Ovary (tissue), 9 donors: ENCODE measurements around the gene CNN3. TPM values are rescaled to one million over a fixed set of nuclear protein-coding genes. Genes with fewer than 3 reads are reported as not detected.

ENCODE experiments used
- DNase-seq, 5 donors: peaks; one replicate each; pipeline ENCODE4 v3.0.0-alpha.2; 2019 to 2020
- H3K27ac ChIP-seq, 2 donors: fragments of 200-600 bp; one replicate each; pipeline versions ENCODE4 v1.5.1 to v1.8.0; 2019 to 2022
- H3K27me3 ChIP-seq: fragments of 200-600 bp; one replicate; pipeline ENCODE4 v1.8.0; 2022
- H3K36me3 ChIP-seq: fragments of 200-600 bp; sonication (generic); one replicate; pipeline ENCODE4 v1.5.1; 2019
- H3K4me1 ChIP-seq: one replicate; pipeline ENCODE4 v1.8.1; 2013; ENCODE audit warnings: mild to moderate bottlenecking, moderate library complexity; ENCODE audit not compliant: insufficient read depth
- H3K4me3 ChIP-seq: fragments of 200-600 bp; sonication (generic); one replicate; pipeline ENCODE4 v1.5.1; 2017
- H3K9me3 ChIP-seq, 2 donors: fragments of 200-600 bp in 1 of 2; sonication (generic) in 1 of 2; one replicate each; pipeline versions ENCODE4 v1.5.1 to v1.8.1; 2013 to 2019; ENCODE audit warnings: mild to moderate bottlenecking in 1 of 2, moderate library complexity in 1 of 2
- EP300 ChIP-seq: sonication (generic); formaldehyde crosslinking; IDR thresholded peaks from one replicate; pipeline ENCODE4 v1.6.1; 2017; ENCODE audit warnings: antibody characterized with exemption
- POLR2A ChIP-seq: fragments of 450-650 bp; IDR thresholded peaks from one replicate; pipeline ENCODE4 v1.6.1; 2017; ENCODE audit warnings: antibody characterized with exemption, mild to moderate bottlenecking, moderate library complexity
- WGBS, 3 donors: extraction: QIAGEN DNeasy Blood & Tissue Kit in 1 of 3; methylation state at CpG; one replicate each; pipeline versions ENCODE4 v1.1.5 to v1.1.7; 2013 to 2017; 5-methylcytosine and 5-hydroxymethylcytosine counted together
- intact Hi-C, 4 donors: fragments of 100-400 bp; cut with DNase I; formaldehyde crosslinking; loops; one replicate each; pipeline versions ENCODE4 v1.11.0 to v1.15.1; 2022 to 2023
- polyA plus RNA-seq, 2 donors: library from polyadenylated mRNA; stranded (reverse); fragments of 200-250 nt in 1 of 2; fragments of 350-450 nt in 1 of 2; fragmentation: Illumina TruSeq in 1 of 2; extraction: RNeasy Lipid Tissue Mini Kit (QIAGEN cat#74804) in 1 of 2; gene quantifications; one replicate each; pipeline ENCODE4 v1.2.3, GENCODE V29; 2013 to 2014
- total RNA-seq, 7 donors: library from RNA; depleted of rRNA in 2 of 7; stranded (reverse); fragments of >200 nt in 2 of 7; fragmentation: NEBNext Ultra II Directional in 3 of 7; extraction: Animal tissue kit (Norgen Biotek cat#: 25700) in 3 of 7; gene quantifications; one replicate each; pipeline versions ENCODE4 v1.1.0 to v1.2.4, GENCODE V29; 2016 to 2023
- TF ChIP-seq, protein P1 (sequence below), 3 donors: fragments of 450-650 bp in 2 of 3; fragments of 200-600 bp in 1 of 3; IDR thresholded peaks; one replicate each; pipeline versions ENCODE4 v1.5.1 to v1.8.0; 2016 to 2022; ENCODE audit warnings: antibody characterized with exemption in 3 of 3, mild to moderate bottlenecking in 1 of 3
- donor health status: DM: no; HTN: no; CAD: no; lungs with moderate emphysema.
- donor health status: DM: no; HTN: no; CAD: no.
- donor health status: Bipolar disorder and iron deficiency.
- donor health status: DM: yes; HTN: yes; CAD: no.
- donor health status: DM: no; HTN: no; CAD: no.
- donor health status: DM: yes; HTN: yes; CAD: no.

Gene CNN3
- total and polyA plus RNA-seq, 9 donors: 145 to 374 (median 272) TPM

DNA sequence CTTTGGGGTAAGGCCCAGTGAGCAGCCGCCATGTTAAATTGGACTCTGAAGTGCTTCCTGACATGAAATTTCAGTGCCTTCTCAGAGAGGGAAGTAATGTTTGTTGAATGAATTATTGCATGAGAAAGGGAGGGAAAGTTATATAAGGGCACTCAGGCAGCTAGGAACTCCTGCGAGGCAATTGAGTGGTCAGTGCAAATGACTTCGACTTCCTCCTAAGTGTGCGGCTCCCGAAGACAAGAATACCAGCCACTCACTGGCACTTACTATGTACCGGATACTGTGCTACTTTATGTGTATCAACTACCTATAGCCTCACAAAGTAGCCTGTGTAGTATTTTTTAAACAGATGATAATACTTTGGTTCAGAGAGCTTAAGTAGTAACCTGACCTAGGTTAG lies 52.5 kb downstream of the CNN3 start:
- TF ChIP-seq POLR2A (no peak), EP300 (no peak)
- TF ChIP-seq, protein P1, sequence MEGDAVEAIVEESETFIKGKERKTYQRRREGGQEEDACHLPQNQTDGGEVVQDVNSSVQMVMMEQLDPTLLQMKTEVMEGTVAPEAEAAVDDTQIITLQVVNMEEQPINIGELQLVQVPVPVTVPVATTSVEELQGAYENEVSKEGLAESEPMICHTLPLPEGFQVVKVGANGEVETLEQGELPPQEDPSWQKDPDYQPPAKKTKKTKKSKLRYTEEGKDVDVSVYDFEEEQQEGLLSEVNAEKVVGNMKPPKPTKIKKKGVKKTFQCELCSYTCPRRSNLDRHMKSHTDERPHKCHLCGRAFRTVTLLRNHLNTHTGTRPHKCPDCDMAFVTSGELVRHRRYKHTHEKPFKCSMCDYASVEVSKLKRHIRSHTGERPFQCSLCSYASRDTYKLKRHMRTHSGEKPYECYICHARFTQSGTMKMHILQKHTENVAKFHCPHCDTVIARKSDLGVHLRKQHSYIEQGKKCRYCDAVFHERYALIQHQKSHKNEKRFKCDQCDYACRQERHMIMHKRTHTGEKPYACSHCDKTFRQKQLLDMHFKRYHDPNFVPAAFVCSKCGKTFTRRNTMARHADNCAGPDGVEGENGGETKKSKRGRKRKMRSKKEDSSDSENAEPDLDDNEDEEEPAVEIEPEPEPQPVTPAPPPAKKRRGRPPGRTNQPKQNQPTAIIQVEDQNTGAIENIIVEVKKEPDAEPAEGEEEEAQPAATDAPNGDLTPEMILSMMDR (IDR thresholded peaks at IDR 0.05): no peak
- H3K4me3 ChIP-seq: no peak overlapping the region
- intact Hi-C loops: no loop called here
- H3K27ac ChIP-seq: no peak overlapping the region
- H3K4me1 ChIP-seq: no peaks in the 10 kb centered on the region
- H3K27me3 ChIP-seq: no peaks in the 10 kb centered on the region
- no peak for DNase-seq
- no peaks in the 10 kb centered on the region for H3K36me3 ChIP-seq
- H3K9me3 ChIP-seq: no peaks in the 10 kb centered on the region
- 96 to 98% (median 97%) methylated on average over 6 of the region's 6 CpGs for WGBS, 3 donors

DNA sequence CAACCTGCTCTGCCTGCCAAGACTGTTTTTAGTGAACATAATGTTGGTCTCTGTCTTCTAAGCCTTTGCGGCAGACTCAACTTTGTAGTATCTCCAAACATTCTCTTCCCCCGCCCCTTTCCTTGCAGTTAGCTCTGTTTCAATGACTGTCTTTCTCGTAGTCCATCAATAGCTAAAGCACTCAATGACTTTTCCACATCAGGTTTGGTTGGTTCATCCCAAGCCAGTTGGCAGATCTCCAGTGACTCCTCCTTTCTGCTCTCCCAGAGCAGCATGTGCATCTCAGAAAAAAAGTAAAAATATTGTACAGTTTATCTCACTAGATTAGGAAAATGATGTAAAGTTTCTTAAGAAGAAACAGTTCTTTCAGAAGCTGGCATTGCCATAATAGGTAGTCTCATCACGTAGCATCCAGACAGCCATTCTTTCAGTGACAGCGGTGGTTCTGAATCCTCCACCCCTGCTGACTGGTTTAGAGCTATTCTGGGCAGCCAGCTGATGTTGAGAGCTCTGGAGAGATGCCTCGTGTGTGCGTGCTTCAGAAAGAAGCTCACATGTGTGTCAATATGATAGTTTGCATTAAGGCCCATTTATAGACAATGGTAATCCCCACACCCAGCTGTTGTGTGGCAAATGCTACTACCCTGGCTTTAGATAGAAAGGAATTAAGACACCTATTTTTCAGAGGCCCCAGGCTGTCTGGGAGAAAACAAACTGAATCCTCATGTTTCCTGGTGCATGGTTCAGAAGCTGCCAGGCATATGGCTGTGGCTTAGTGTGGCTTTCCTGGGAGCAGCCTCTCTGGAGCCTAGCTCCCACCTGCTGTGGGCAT lies 53.2 kb downstream of the CNN3 start:
- H3K27ac ChIP-seq: no peak overlapping the region
- intact Hi-C loops: no loop called here
- no peaks in the 10 kb centered on the region for H3K4me1 ChIP-seq
- no peaks in the 10 kb centered on the region for H3K36me3 ChIP-seq
- no peaks in the 10 kb centered on the region for H3K9me3 ChIP-seq
- H3K27me3 ChIP-seq: no peaks in the 10 kb centered on the region
- no peak overlapping the region for H3K4me3 ChIP-seq
- 45 to 52% (median 48%) methylated on average over 7 of the region's 7 CpGs for WGBS, 3 donors
- TF ChIP-seq EP300 (no peak), POLR2A (no peak)
- TF ChIP-seq, protein P1 (IDR thresholded peaks at IDR 0.05): no peak
- no peak for DNase-seq

DNA sequence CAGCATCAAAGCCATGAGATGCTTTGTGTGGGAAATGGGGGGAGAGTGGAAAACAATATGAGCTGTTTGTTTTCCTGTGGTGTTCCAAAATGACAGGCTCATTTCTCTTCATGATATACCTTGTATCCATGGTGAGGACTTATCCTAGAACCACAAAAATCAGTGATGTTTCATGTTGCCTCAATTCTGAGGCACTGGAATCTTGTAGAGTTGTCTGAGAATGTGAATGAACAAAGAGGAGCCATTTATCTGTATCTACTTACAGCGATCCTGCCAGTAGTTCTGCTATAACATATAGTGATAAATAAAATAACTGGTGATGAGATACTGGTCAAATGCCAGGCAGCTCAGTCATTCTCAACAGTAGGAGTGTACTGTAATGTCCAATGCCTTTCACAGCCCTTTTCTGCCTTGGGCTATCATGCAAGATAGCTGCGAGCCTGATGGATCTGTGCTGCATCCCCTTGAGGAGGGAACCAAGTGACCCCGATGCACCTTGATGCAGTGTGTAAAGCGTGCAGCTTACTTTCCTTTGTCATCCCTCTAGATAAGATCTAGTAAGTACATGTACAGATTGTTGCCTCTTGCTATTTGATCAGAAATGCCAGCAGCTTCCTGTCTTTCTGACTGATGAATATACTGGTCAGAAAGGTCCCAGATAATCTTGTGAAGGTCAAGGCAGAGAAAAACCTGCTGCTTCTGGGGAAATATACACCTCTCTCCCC lies 54.0 kb downstream of the CNN3 start:
- Histone ChIP-seq H3K4me1 (no peaks in the 10 kb centered on the region), H3K9me3 (no peaks in the 10 kb centered on the region), H3K4me3 (no peak overlapping the region), H3K36me3 (no peaks in the 10 kb centered on the region), H3K27me3 (no peaks in the 10 kb centered on the region), H3K27ac (no peak overlapping the region)
- intact Hi-C loops: no loop called here
- DNase-seq: no peak
- TF ChIP-seq POLR2A (no peak), EP300 (no peak)
- TF ChIP-seq, protein P1 (IDR thresholded peaks at IDR 0.05): no peak
- 80 to 89% (median 87%) methylated on average over 4 of the region's 4 CpGs for WGBS, 3 donors

DNA sequence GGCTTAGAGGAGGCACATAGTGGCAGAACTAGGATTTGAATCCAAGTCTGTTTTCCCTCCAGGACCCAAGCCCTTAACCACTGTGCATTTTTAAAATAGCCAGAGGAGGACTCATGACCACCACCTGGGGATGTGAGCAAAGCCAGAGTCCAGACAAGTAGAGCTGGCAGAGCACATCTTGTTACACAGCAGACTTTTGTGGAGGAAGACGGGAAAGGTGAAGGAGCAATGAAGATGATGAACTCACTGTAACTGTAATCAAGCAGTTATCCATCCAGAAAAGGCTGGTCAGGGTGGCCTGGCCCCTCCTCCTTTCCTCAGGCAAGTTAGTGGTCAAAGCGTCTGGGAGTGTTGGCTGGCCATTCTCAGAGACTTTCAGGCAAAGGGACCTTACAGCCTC lies 55.9 kb downstream of the CNN3 start:
- Histone ChIP-seq H3K4me3 (no peak overlapping the region), H3K4me1 (peaks cover 5% of the 10 kb centered on the region), H3K27ac (no peak overlapping the region), H3K27me3 (no peaks in the 10 kb centered on the region), H3K36me3 (no peaks in the 10 kb centered on the region), H3K9me3 (no peaks in the 10 kb centered on the region)
- no peak for TF ChIP-seq EP300
- TF ChIP-seq POLR2A: no peak
- TF ChIP-seq, protein P1 (IDR thresholded peaks at IDR 0.05): no peak
- intact Hi-C loops: no loop called here
- no peak for DNase-seq
- WGBS, 3 donors: 47 to 63% (median 60%) methylated on average over 2 of the region's 2 CpGs
